SKM-1 treated with dmso at 0.1 percent for 144 hours (cell line): ENCODE measurements around the gene IRAK1BP1.
"Not testable (repeated sequence)": the region's sequence is repeated elsewhere in the genome, so short reads cannot be mapped to it uniquely, and the experiment has no call there.

Experiments
- DNase-seq: peaks from one replicate; lab custom pipeline; 2025; ENCODE audit not compliant: unreplicated experiment; lab: John Stamatoyannopoulos, UW

IRAK1BP1 gene

DNA sequence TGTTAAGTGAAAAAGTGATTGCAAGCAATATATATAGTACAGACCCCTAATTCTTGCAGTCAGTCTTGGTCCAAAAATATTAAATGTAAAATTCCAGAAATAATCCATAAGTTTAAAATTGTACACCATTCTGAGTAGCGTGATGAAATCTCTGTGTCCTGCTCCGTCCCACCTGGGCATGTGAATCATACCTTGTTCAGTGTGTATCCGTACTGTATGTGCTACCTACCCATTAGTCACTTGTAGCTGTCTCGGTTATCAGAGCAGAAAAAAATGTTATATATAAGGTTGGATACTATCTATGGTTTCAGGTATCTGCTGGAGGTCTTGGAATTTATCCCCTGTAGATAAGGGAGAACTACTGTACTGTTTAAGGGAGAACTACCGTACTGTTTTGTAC is 16.3 kb downstream of the IRAK1BP1 start:
- DNase-seq = no peak

DNA sequence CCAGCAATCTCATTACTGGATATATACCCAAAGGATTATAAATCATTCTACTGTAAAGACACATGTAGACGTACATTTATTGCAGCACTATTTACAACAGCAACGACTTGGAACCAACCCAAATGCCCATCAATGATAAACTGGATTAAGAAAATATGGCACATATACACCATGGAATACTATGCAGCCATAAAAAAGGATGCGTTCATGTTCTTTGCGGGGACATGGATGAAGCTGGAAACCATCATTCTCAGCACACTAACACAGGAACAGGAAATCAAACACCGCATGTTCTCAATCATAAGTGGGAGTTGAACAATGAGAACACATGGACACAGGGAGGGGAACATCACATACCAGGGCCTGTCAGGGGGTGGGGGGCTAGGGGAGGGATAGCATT is 22.6 kb downstream of the IRAK1BP1 start:
- not testable (repeated sequence) for DNase-seq

DNA sequence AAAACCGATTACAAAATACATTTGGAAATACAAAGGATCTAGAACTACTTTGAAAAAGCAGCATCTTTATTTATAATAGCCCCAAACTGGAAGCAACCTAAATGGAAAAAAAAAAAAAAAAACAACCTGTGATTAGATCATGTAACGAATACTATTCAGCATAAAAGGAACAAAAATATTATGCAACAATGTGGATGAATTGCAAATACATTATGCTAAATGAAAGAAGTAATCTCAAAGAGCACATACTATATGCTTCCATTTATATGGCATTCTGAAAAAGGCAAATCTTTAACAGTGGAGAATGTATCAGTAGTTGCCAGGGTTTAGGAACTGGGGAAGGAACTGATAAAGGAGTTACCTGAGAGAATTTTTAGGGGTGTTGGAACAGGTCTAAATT is 28.9 kb downstream of the IRAK1BP1 start:
- DNase-seq = no peak

DNA sequence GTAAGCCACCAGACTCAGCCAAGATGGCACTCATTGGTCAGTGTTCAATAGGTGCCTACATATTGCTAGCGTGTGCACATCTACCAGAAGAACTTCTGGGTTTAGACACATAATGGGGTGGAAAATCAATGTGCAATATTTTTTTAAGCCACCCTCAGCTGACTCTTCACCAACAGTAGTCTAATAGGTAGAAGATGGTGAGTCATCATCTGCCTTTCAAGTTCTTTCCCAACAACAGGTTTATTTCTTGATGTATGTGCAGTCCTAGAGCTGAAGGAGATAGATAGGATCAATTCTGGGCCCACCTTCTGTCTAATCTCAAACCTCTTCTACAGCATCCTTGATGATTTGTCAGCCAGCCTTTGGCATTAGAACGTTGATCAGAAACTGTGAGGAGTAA is 41.3 kb downstream of the IRAK1BP1 start:
- no peak for DNase-seq

DNA sequence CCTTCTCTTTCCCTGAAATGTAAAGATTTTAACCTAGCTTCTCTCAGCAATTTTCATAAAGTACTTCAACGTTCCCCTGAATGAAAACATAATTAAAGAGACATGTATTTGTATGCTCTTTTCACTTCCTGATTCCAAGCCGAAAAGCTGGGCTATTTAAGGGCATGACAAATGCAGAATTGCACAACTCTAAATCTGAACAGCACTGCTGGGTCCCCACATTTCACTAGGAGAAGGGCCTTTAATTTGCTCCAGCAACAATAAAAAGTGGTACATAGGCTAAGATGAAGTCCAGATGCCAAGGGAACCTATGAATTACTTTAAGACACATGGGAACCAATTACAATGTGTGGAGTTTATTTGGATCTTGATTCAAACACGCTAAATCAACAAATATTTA is 42.0 kb downstream of the IRAK1BP1 start:
- DNase-seq = peak; percentile 45

DNA sequence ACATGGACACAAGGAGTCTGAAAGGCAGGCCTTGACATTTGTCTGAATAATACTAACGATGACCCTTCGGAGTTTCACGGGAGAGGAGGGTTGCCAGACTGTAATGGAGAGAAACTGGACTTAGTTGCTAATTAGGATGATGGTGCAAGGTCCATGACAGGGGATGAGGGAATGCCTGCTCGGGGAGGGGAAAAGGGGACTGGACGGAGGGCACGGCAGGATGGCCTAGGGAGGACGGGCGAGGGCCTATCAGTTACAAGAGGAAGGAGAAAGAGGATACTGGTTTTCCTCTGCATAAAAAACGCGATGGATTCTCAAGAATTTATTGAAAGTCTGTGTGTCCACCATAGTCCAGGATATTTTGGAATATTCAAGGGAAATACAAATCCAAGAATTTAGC is 42.7 kb downstream of the IRAK1BP1 start:
- no peak for DNase-seq

DNA sequence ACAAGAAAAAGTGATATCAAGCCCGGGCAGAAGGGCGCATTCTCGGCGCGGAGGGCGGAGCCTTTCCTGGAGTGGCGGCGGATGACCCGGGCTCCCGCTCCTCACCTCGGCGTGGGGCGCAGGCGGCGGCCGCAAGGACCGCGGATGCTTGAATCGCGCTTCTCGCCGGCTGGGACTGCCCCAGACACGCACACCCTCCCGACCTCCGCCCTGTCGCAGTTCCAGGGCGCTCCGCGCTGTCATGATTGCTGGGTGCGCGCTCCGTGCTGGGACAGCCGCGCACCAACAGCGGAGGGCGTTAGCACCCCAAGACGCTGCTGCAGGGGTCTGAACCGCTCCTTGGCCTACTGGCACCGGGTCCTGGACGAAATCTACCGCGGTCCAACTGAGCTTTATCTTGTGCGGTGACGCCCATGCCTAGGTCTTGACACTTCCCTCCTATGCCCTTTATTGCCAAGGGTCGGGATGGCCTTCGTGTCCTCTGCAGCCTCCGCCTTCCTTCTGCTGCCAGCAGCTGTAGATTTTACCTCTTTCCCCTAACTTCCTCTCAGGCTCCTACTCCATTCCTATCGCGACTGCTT is 43.3 kb downstream of the IRAK1BP1 start:
- no peak for DNase-seq

DNA sequence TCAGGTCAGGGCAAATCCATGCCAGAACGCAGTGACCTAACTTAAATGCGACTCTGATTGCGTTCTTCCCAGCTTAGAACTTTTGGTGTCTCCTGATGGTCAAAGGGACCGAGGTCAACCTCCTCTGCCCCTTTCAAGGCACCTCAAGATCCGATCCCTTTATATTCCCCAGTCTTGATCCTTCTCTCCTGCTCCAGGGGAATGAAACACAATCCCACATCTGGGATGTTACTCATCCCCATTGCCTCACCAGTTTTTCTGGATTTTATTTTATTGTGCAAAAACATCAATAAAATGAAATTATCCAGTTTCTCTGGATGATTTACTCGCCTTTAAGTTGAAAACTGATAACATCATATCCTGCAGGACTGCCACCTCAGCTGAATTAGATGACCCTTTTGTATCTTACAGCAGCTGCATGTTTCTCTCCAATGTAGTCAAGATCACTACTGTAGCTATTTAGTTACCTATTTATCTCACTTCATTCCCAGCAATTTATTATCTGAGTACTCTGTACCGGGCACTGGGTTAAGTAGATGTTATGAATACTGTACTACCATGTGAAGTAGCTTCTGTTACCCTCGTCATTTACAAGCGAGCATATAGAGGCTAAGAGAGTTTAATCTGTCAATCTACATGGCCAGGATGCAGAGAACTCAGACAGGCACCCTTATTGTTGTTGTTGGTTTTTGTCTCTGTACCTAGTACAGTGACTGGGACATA is 44.0 kb downstream of the IRAK1BP1 start:
- no peak for DNase-seq

DNA sequence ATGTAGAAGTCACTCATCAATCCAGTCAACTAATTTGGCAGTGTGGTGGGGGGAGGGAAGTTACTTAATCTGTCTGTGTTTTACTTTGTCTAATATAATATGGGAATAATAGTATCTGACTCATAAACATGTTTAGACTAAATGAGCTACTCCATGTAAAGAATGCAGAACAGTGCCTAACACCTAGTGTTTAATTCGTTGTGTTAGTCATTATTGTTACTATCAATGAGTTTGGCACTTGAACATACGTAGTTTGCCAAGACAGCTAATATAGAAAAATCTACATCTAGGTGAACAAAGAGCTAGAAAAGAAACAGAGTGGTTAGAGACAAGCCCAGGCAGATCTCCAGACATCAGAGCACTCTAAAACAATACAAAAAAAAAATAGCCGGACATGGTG is 49.1 kb downstream of the IRAK1BP1 start:
- no peak for DNase-seq

DNA sequence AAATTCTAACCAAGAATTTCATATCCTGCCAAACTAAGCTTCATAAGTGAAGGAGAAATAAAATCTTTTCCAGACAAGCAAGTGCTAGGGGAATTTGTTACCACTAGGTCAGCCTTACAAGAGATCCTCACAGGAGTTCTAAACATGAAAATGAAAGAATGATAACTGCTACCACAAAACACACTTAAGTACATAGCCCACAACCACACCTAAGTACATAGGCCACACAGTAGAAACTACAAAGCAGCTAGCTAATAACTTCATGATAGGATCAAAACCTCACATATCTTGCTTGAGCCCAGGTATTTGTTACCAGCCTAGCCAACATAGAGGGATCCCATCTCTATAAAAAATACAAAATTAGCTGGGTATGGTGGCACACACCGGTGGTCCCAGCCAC is 50.4 kb downstream of the IRAK1BP1 start:
- DNase-seq = no peak

DNA sequence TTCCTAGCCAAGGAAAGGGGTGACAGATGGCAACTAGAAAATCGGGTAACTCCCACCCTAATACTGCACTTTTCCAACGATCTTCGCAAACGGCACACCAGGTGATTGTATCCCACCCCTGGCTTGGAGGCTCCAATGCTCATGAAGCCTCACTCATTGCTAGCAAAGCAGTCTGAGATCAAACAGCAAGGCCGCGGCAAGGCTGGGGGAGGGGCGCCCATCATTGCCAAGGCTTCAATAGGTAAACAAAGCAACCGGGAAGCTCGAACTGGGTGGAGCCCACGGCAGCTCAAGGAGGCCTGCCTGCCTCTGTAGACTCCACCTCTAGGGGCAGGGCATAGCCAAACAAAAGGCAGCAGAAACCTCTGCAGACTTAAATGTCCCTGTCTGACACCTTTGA is 53.8 kb downstream of the IRAK1BP1 start:
- not testable (repeated sequence) for DNase-seq

DNA sequence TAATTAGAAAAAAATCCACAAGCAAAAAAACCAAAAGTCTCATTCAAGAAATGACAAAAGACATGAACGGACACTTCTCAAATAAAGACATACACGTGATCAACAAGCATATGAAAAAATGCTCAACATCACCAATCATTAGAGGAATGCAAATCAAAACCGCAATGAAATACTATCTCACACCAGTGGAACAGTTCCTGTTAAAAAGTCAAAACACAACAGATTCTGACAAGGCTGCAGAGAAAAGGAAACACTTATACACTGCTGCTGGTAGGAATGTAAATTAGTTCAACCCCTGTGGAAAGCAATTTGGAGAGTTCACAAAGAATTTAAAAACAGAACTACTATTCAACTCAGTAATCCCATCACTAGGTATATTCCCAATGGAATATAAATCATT is 58.0 kb downstream of the IRAK1BP1 start:
- DNase-seq = no peak

DNA sequence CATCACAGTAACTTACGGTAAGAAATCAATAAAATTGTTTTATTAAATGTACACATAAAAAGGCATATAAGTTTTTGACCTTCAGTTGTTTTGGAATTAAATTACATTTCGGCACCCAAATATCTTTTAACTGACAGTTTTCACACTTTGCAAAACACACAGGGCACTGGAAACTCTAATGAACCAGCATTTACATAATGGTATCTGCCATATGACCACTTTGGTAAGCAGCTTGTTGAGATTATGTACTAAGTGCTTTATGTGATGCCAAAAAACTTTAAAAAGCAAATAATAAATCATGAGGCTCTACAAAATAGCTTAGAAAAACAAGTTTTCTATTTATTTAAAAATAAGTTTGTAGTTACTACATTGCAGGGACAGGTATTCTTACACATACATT is 68.2 kb downstream of the IRAK1BP1 start:
- DNase-seq = no peak

DNA sequence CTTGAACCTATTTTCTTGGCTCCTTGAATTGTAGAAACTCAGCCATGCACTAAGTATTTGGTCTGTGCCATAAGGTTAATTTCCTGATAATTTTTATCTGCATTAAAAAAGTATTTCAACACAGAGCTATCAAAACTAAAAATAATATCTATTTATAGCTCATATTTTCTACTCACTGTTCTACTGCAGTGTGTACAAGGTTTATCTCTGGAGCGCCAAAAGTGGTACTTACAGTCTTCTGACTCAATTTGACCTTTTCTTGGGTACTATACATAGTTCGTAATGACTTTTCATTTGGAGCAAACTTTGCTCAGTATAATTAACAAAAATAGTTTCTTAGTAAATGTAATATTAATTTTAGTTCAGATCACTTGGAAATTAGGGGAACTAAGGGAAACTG is 69.2 kb downstream of the IRAK1BP1 start:
- DNase-seq = no peak

DNA sequence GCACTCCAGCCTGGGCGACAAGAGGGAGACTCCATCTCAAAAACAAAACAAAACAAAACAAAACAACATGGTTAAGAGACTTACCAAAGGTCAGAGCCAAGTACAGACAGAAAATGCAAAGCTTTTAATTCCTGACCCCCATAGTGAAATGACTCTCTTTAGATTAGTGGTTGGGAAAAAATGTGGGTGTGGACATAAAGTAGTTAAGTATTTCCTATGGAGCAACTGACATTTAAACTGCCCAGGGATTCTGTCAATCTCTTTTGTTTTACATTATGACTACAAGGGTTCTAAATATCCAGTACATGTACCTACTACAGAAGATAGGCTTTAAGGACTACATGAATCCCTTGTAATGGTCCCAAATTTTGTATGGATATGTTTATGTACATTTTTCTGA is 75.1 kb downstream of the IRAK1BP1 start:
- no peak for DNase-seq

DNA sequence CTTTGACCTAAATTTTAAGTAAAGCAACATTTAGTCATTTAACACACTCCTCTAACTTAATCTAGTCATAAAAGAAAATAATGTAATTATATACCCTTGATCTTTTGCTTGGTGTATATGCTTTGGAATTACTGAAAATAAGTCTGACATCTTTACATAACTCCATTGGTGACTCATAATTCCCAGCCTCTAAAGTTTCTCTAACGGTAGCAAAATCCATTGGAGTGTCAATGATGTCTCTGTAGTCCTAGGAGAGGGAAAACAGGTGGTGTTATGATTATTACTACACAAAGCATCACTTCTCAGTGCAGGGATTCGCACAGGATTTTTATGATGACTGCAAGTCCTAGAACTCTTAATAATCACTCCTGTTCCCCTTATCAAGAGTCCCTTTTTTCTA is 80.2 kb downstream of the IRAK1BP1 start:
- no peak for DNase-seq

DNA sequence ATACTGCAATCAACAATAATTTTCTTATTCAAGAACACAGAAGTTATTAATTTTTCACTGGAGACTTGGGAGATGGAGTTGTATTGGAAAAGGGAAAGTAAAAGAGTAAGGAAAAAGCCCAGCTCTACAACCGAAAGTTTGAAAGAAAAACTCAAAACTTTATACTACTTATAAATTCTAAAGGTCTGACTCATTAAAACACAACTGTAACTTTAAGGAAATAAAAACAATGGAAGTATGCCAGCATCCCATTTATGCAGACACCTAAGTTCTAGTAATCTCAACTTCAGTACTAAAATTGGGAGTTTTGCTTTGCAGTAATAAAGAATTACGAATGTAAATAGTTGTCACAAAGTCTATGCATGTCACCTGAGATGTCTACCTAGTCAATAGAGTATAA is 80.6 kb downstream of the IRAK1BP1 start:
- DNase-seq = no peak

DNA sequence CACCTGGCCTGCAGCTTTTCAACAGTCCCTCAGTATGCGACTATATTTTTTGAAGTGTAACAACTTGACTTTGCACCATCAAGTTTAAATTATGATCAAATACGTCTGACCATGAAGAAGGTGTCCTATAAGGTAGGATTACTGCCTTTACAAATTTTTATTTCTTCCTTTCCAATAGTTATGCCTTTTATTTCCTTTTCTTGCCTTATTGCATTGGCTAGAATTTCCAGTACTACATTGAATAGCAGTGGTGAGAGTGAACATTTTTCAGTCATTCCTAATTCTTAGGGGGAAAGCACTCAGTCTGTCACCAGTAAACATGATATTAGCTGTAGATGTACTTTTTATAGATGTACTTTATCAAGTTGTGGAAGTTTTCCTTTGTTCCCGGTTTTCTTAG is 81.4 kb downstream of the IRAK1BP1 start:
- no peak for DNase-seq

DNA sequence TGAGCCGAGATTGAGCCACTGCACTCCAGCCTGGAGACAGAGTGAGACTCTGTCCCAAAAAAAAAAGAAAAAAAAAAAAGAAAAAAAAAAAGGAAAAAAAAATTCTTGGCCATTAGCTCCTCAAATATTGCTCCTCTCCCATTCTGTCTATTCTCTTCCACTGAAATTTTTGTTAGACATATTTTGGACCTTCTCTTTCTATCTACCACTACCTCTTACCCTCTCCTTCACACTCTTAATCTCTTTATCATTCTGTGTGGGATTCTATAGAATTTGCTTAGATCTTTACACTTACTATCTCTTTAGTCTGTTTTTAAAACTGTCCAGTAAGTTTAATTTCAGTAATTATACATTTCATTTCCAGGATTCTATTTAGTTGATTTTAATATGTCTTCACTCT is 85.0 kb downstream of the IRAK1BP1 start:
- no peak for DNase-seq
